ENCODE results near the gene CAMKK1. TPM values are rescaled to one million over a fixed set of nuclear protein-coding genes. Genes with fewer than 3 reads are reported as not detected.
A peak's percentile ranks its signal among the peaks of the same experiment; 100 is the strongest.

CAMKK1 gene
- total and polyA plus RNA-seq, 11 donors = 2.0 to 6.8 (median 4.2) TPM

- intact Hi-C loops (cut with DNase I) = no loop called here
- no peak overlapping the region for H3K27ac ChIP-seq
- DNase-seq (no peak), ATAC-seq (no peak)
- no peak overlapping the region for H3K4me3 ChIP-seq
- peaks cover 0 to 27% (median 12%) of the 10 kb centered on the region in 12 donors for H3K4me1 ChIP-seq
- H3K9me3 ChIP-seq = no peaks in the 10 kb centered on the region
- peaks cover 0 to 5% (median 0%) of the 10 kb centered on the region in 9 donors for H3K36me3 ChIP-seq
- TF ChIP-seq POLR2A (IDR thresholded peaks at IDR 0.05) (no peak), CTCF (IDR thresholded peaks at IDR 0.05) (no peak)
- 90 to 97% (median 94%) methylated on average over 7 of the region's 7 CpGs for WGBS, 4 donors
- H3K27me3 ChIP-seq = no peaks in the 10 kb centered on the region
Measured at GRCh38 chr17:3922765-3923164, 29.9 kb upstream of the CAMKK1 start.

- no peak overlapping the region for H3K27ac ChIP-seq
- intact Hi-C loops (cut with DNase I) = no loop called here
Measured at GRCh38 chr17:3921502-3922319, 28.9 kb upstream of the CAMKK1 start.

DNA sequence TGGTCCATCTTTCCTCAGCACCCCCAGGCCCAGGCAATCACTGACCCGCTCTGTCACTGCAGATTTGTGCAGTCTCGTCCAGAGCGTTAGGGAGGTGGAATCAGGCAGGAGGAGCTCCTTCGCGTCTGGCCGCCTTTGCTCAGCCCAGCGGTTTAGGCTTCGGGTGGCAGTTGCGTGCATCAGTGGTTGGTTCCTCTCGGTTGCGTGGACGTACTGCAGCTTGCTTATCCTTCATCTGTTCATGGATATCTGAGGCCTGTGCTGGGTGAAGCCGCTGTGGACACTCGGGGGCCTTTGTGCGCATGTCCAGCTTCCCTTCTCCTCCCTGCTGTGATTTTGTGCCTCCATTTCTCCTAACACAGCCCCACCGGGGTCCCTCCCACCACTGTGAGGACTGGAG, 28.2 kb upstream of the CAMKK1 start:
- H3K4me3 ChIP-seq = no peak overlapping the region
- intact Hi-C loops (cut with DNase I) = no loop called here
- TF ChIP-seq POLR2A (IDR thresholded peaks at IDR 0.05) (no peak), CTCF (IDR thresholded peaks at IDR 0.05) (no peak)
- no peaks in the 10 kb centered on the region for H3K9me3 ChIP-seq
- H3K27ac ChIP-seq = no peak overlapping the region
- no peak for ATAC-seq
- WGBS, 4 donors = 94 to 97% (median 95%) methylated on average over 16 of the region's 16 CpGs
- no peak for DNase-seq
- no peaks in the 10 kb centered on the region for H3K27me3 ChIP-seq
- H3K36me3 ChIP-seq = peaks cover 0 to 5% (median 0%) of the 10 kb centered on the region in 9 donors
- peaks cover 3 to 38% (median 24%) of the 10 kb centered on the region in 12 donors for H3K4me1 ChIP-seq

More at GRCh38 chr17:3921502-3922319, 28.9 kb upstream of the CAMKK1 start:
- no peak overlapping the region for H3K4me3 ChIP-seq
- WGBS, 4 donors = 87 to 92% (median 90%) methylated on average over 19 to 27 of the region's 27 CpGs
- peaks cover 3 to 31% (median 18%) of the 10 kb centered on the region in 12 donors for H3K4me1 ChIP-seq
- TF ChIP-seq POLR2A (IDR thresholded peaks at IDR 0.05) = no peak
- TF ChIP-seq CTCF (IDR thresholded peaks at IDR 0.05) = no peak
- ATAC-seq (no peak), DNase-seq (no peak)
- H3K36me3 ChIP-seq = peaks cover 0 to 5% (median 0%) of the 10 kb centered on the region in 9 donors
- no peaks in the 10 kb centered on the region for H3K27me3 ChIP-seq
- no peaks in the 10 kb centered on the region for H3K9me3 ChIP-seq

DNA sequence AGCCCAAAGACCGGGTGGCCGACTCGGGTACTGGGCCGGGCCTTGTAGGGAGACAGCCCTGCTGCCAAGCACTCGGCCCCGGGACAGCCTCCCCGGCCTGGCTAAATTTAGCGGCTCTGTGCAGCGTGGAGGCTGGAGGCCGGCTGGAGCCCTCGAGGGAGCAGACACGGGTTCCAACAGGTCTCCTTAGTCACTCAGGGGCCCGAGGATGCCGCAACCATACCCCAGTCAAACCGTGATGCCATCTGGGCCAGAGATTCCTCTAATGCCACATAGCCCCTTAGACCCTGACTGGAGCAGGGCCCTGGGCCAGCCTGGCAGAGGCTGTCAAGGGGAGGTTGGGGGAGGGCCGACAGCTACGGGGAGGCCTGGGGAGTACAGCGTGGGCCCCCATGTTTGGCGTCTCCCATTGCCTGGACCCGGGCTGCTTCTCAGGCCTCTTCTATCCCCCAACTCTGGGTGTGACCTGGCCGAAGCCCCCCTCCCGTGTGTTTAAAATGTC, 26.3 kb upstream of the CAMKK1 start:
- H3K4me3 ChIP-seq = no peak overlapping the region
- intact Hi-C loops (cut with DNase I) = loop anchor here in 5 of 10 donors (5.0 to 10.0 kb wide), 4 partner anchors 83 to 184 kb away; no protein-coding TSS in a partner anchor
- WGBS, 4 donors = 58 to 75% (median 67%) methylated on average over 8 to 22 of the region's 22 CpGs
- H3K36me3 ChIP-seq = peaks cover 0 to 2% (median 0%) of the 10 kb centered on the region in 9 donors
- H3K27ac ChIP-seq = peak overlapping the region in 11 of 12 donors; percentile 26 to 71 (median 54)
- H3K27me3 ChIP-seq = no peaks in the 10 kb centered on the region
- peaks cover 3 to 34% (median 28%) of the 10 kb centered on the region in 12 donors for H3K4me1 ChIP-seq
- TF ChIP-seq POLR2A (IDR thresholded peaks at IDR 0.05) = no peak
- no peak for TF ChIP-seq CTCF (IDR thresholded peaks at IDR 0.05)
- no peaks in the 10 kb centered on the region for H3K9me3 ChIP-seq
- ATAC-seq (peak in 3 of 4 donors; percentile 5 to 51 (median 17)), DNase-seq (peak; percentile 36 to 76 (median 66))
